OCI-LY1 (cell line): Measurements from ENCODE around the gene CYYR1.

Source experiments
- EZH2 ChIP-seq: fragments of 200-600 bp; sonication (generic), shearing (Covaris generic); IDR thresholded peaks from 2 replicates; pipeline ENCODE4 v1.8.0; 2017; ENCODE audit warnings: borderline replicate concordance, mixed run types, mild to moderate bottlenecking, antibody characterized with exemption, low read length, moderate library complexity, mixed read lengths
- TF ChIP-seq, protein P1 (sequence below): fragments of 200-600 bp; sonication (generic), shearing (Covaris generic); IDR thresholded peaks from 2 replicates; pipeline ENCODE4 v1.5.1; 2017; ENCODE audit warnings: mild to moderate bottlenecking, antibody characterized with exemption, low read length, moderate library complexity, mixed read lengths

DNA sequence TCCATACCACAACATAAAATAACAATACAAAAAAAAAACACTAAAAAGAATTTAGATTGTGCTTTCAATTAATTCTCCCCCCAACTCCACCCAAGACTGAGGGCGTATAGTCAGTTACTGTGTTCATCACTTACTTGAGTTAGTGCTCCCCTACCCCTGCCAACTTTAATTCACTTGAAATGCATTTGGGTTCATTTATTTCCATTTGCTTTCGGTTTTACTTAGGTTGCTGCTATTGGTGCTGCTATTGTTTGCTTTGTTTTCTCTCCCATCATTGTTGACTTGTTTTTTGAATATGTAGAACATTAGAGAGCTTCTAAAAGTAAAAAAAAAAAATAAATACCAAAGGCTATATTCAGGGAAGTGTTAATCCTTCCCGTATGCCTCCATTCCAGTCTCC is 10.7 kb upstream of the CYYR1 start:
- TF ChIP-seq, protein P1, sequence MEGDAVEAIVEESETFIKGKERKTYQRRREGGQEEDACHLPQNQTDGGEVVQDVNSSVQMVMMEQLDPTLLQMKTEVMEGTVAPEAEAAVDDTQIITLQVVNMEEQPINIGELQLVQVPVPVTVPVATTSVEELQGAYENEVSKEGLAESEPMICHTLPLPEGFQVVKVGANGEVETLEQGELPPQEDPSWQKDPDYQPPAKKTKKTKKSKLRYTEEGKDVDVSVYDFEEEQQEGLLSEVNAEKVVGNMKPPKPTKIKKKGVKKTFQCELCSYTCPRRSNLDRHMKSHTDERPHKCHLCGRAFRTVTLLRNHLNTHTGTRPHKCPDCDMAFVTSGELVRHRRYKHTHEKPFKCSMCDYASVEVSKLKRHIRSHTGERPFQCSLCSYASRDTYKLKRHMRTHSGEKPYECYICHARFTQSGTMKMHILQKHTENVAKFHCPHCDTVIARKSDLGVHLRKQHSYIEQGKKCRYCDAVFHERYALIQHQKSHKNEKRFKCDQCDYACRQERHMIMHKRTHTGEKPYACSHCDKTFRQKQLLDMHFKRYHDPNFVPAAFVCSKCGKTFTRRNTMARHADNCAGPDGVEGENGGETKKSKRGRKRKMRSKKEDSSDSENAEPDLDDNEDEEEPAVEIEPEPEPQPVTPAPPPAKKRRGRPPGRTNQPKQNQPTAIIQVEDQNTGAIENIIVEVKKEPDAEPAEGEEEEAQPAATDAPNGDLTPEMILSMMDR = no peak
- no peak for TF ChIP-seq EZH2
